H1 (cell line): ENCODE results near the gene DEK. TPM values are rescaled to one million over a fixed set of nuclear protein-coding genes. Genes with fewer than 3 reads are reported as not detected.

Experiments
- BRCA1 ChIP-seq: IDR thresholded peaks from 2 replicates; pipeline ENCODE4 v1.6.1; 2012; ENCODE audit warnings: low read depth, low read length, improper control_type of control experiment
- CBX5 ChIP-seq: fragments of 300-800, 300-1000 bp; sonication (generic); IDR thresholded peaks from 2 replicates; pipeline ENCODE4 v1.7.1; 2016; ENCODE audit warnings: antibody characterized with exemption, low read length, low read depth
- CEBPB ChIP-seq: IDR thresholded peaks from 2 replicates; pipeline ENCODE4 v1.6.1; 2012; ENCODE audit warnings: low read depth, low read length
- EZH2 ChIP-seq: fragments of 200-600 bp; sonication (generic); IDR thresholded peaks from 2 replicates; pipeline ENCODE4 v1.7.1; 2012; ENCODE audit warnings: low read depth, mild to moderate bottlenecking, moderate library complexity, low read length, inconsistent platforms; ENCODE audit not compliant: severe bottlenecking
- JUN ChIP-seq: IDR thresholded peaks from 2 replicates; pipeline ENCODE4 v1.6.1; 2011; ENCODE audit warnings: low read depth, mild to moderate bottlenecking, improper control_type of control experiment, low read length
- NANOG ChIP-seq: IDR thresholded peaks from 2 replicates; pipeline ENCODE4 v1.6.1; 2011; ENCODE audit warnings: low read length, low read depth, mild to moderate bottlenecking, inconsistent platforms; ENCODE audit not compliant: insufficient read depth, poor library complexity, severe bottlenecking
- TAF7 ChIP-seq: optimal IDR thresholded peaks from 2 replicates; pipeline ENCODE3; 2011; ENCODE audit warnings: low read depth, mild to moderate bottlenecking, inconsistent platforms, low read length, moderate library complexity, borderline replicate concordance
- TEAD4 ChIP-seq: IDR thresholded peaks from 2 replicates; pipeline ENCODE4 v1.6.1; 2012; ENCODE audit warnings: low read depth, low read length, inconsistent platforms, mixed read lengths
- polyA plus RNA-seq, 7 experiments: library from polyadenylated mRNA; depleted of rRNA in 3 of 7; stranded (reverse) in 5 of 7; unstranded in 2 of 7; fragments of >200 nt in 5 of 7; fragments of 200-250 nt in 2 of 7; gene quantifications; 1 replicate in 5 of 7; 2 replicates in 1 of 7; 4 replicates in 1 of 7; pipeline versions ENCODE4 v1.2.1 to v1.2.3, GENCODE V29; 2011 to 2013; ENCODE audit warnings: missing spikeins in 2 of 7, mixed read lengths in 2 of 7
- total RNA-seq: library from RNA; stranded (reverse); fragmentation: NEBNext Ultra II Directional; extraction: Animal tissue kit (Norgen Biotek cat#: 25700); gene quantifications from 2 replicates; pipeline ENCODE4 v1.2.1, GENCODE V29; 2021
- TF ChIP-seq, protein P1 (sequence below): fragments of 300-600 bp; sonication (generic); IDR thresholded peaks from 2 replicates; pipeline ENCODE4 v1.7.1; 2012; ENCODE audit warnings: low read length, moderate library complexity, mild to moderate bottlenecking, inconsistent platforms; ENCODE audit not compliant: insufficient replicate concordance
- TF ChIP-seq, protein P2 (sequence below): IDR thresholded peaks from 2 replicates; pipeline ENCODE4 v1.6.1; 2012; ENCODE audit warnings: inconsistent platforms
- TF ChIP-seq, protein P3 (sequence below): IDR thresholded peaks from 2 replicates; pipeline ENCODE4 v1.6.1; 2012; ENCODE audit warnings: inconsistent platforms

Gene DEK
- total and polyA plus RNA-seq, 2 of the 8 experiments (the other 6 are each of a cell fraction or from before 2014, with no cell fraction given), result 40.0 to 228 TPM

DNA sequence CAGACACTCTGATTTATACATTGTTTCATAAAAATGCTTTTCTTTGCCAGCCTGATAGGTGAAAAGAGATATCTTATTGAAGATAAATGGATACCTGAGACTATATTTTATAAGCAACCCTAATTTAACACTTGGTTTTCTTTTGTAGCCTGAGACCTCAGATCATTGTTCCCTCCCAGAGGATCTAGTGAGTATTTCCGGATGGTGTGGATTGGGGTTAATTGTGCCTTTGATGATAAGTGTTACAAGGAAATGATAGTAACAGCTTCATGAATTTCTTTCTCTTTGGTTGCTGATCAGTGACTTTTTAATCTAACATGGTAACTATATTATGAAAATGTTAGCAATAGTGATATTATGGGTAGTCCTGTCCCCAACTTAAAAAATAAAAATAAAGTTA lies 78.7 kb downstream of the DEK start (continued):
- TF ChIP-seq, protein P1, sequence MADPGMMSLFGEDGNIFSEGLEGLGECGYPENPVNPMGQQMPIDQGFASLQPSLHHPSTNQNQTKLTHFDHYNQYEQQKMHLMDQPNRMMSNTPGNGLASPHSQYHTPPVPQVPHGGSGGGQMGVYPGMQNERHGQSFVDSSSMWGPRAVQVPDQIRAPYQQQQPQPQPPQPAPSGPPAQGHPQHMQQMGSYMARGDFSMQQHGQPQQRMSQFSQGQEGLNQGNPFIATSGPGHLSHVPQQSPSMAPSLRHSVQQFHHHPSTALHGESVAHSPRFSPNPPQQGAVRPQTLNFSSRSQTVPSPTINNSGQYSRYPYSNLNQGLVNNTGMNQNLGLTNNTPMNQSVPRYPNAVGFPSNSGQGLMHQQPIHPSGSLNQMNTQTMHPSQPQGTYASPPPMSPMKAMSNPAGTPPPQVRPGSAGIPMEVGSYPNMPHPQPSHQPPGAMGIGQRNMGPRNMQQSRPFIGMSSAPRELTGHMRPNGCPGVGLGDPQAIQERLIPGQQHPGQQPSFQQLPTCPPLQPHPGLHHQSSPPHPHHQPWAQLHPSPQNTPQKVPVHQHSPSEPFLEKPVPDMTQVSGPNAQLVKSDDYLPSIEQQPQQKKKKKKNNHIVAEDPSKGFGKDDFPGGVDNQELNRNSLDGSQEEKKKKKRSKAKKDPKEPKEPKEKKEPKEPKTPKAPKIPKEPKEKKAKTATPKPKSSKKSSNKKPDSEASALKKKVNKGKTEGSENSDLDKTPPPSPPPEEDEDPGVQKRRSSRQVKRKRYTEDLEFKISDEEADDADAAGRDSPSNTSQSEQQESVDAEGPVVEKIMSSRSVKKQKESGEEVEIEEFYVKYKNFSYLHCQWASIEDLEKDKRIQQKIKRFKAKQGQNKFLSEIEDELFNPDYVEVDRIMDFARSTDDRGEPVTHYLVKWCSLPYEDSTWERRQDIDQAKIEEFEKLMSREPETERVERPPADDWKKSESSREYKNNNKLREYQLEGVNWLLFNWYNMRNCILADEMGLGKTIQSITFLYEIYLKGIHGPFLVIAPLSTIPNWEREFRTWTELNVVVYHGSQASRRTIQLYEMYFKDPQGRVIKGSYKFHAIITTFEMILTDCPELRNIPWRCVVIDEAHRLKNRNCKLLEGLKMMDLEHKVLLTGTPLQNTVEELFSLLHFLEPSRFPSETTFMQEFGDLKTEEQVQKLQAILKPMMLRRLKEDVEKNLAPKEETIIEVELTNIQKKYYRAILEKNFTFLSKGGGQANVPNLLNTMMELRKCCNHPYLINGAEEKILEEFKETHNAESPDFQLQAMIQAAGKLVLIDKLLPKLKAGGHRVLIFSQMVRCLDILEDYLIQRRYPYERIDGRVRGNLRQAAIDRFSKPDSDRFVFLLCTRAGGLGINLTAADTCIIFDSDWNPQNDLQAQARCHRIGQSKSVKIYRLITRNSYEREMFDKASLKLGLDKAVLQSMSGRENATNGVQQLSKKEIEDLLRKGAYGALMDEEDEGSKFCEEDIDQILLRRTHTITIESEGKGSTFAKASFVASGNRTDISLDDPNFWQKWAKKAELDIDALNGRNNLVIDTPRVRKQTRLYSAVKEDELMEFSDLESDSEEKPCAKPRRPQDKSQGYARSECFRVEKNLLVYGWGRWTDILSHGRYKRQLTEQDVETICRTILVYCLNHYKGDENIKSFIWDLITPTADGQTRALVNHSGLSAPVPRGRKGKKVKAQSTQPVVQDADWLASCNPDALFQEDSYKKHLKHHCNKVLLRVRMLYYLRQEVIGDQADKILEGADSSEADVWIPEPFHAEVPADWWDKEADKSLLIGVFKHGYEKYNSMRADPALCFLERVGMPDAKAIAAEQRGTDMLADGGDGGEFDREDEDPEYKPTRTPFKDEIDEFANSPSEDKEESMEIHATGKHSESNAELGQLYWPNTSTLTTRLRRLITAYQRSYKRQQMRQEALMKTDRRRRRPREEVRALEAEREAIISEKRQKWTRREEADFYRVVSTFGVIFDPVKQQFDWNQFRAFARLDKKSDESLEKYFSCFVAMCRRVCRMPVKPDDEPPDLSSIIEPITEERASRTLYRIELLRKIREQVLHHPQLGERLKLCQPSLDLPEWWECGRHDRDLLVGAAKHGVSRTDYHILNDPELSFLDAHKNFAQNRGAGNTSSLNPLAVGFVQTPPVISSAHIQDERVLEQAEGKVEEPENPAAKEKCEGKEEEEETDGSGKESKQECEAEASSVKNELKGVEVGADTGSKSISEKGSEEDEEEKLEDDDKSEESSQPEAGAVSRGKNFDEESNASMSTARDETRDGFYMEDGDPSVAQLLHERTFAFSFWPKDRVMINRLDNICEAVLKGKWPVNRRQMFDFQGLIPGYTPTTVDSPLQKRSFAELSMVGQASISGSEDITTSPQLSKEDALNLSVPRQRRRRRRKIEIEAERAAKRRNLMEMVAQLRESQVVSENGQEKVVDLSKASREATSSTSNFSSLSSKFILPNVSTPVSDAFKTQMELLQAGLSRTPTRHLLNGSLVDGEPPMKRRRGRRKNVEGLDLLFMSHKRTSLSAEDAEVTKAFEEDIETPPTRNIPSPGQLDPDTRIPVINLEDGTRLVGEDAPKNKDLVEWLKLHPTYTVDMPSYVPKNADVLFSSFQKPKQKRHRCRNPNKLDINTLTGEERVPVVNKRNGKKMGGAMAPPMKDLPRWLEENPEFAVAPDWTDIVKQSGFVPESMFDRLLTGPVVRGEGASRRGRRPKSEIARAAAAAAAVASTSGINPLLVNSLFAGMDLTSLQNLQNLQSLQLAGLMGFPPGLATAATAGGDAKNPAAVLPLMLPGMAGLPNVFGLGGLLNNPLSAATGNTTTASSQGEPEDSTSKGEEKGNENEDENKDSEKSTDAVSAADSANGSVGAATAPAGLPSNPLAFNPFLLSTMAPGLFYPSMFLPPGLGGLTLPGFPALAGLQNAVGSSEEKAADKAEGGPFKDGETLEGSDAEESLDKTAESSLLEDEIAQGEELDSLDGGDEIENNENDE, result no peak
- TF ChIP-seq JUN (no peak), CBX5 (no peak), EZH2 (no peak), NANOG (no peak), TAF7 (no peak), TEAD4 (no peak), BRCA1 (no peak), CEBPB (no peak)
- TF ChIP-seq, protein P2, sequence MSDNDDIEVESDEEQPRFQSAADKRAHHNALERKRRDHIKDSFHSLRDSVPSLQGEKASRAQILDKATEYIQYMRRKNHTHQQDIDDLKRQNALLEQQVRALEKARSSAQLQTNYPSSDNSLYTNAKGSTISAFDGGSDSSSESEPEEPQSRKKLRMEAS, result no peak
- TF ChIP-seq, protein P3, sequence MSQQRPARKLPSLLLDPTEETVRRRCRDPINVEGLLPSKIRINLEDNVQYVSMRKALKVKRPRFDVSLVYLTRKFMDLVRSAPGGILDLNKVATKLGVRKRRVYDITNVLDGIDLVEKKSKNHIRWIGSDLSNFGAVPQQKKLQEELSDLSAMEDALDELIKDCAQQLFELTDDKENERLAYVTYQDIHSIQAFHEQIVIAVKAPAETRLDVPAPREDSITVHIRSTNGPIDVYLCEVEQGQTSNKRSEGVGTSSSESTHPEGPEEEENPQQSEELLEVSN, result no peak
